ENCODE data around the gene AVPR2.

The AVPR2 gene

GRCh38 chrX:153947009-153947769 lies 42.7 kb downstream of the AVPR2 start:
- TF ChIP-seq CTCF (IDR thresholded peaks at IDR 0.05) = peak; percentile 76

DNA sequence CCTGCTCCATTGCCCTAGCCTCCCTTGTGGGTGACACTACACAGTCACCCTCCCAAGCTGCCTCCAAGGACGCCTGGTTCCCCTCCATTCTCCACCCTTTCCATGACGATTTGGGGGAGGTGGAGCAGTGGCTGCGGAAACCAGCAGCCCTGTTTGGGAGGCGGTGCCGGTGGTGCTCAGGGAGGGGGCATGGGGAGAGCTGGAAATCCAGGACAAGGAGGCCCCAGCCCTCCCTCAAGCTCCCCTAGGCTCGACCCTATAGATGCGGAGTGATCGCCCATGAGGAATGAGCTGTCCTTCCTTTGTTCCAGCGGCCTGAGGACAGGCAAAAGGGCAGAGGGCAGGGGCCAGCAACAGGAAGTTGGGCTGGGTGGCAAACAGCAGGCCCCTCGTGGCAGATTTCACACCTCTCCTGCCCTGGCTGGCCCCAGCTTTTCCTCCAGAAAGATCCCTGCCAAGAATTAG lies 43.6 kb downstream of the AVPR2 start:
- no peak for TF ChIP-seq CTCF (IDR thresholded peaks at IDR 0.05)

DNA sequence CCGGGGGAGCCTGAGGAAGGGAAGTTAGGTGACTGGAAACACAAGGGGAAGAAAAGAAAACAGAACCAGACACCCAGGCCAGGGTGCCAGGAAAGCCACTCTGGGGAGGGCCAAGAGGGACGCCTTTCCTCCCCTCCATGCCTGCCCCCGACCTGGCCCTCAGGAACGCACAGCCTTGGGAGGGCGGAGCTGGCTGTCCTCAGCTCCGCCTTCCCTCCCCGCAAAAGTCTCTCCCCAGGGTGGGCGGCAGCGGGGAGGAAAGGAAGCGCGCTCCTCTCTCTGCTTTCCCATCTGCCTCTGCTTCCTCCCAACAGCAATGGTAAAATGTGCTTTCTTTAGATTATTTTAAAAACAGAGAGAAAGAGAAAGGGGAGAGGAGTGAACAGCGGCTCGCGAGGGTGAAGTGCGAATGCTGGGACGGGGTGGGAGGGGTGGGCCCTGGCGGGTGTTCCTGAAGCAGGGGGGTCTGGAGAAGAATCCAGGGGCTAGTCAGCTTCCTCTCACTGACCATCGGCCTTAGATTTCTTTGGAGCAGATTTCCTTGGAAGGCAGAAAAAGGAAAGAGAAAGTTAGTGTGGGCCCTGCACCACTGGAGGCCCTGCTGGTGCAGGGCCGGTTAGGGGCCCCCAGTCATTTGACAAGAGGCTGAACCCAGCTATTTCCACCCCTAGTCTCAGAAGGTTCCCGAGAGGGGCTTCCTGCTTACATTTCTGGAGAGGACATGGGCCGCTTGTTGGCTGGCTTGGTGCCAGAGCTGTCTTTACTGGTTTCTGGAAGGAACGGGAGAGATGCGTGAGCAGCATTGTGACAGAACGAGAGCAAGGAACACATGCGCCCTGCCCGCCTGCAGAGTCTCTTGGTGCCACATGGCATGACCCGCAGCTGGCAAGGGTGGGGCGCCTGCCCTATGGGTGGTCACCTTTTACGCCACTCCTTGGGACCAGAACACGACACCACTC lies 44.7 kb downstream of the AVPR2 start:
- TF ChIP-seq CTCF (IDR thresholded peaks at IDR 0.05) = no peak

GRCh38 chrX:153950127-153950526 lies 45.7 kb downstream of the AVPR2 start:
- TF ChIP-seq CTCF (IDR thresholded peaks at IDR 0.05) = no peak

DNA sequence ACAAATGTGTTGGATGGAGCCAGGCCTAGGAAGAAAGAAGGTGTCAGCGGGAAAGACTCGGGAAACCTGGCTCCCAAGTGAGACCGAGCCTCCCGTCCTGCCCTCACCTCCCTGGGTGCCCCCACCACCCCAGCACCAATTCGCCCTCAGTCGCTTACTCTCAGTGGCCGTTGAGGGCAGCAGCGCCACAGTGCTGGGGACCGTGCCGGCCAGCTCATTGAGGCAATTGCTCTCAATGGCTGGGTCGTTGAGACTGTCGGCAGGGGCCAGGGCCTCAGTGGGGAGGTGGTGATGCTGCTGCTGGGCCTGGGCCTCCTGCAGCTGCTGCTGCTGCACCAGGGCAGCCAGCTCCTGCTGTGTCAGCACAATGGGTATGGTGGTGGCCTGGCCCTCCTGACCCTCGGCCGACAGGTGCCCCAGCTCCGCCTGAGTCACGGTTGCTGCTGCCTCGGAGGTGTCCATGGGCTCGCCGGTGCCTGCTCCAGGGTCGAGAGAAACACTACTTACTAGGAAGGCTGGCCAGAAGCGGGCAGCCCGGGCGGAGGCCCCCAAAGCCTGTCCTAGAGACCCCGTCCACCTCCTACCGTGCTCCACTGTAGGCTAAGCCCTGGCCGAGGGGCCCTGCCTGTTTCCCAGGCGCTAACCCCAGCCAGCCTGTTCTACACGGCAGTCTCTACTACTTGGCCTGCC lies 47.4 kb downstream of the AVPR2 start:
- no peak for TF ChIP-seq CTCF (IDR thresholded peaks at IDR 0.05)

DNA sequence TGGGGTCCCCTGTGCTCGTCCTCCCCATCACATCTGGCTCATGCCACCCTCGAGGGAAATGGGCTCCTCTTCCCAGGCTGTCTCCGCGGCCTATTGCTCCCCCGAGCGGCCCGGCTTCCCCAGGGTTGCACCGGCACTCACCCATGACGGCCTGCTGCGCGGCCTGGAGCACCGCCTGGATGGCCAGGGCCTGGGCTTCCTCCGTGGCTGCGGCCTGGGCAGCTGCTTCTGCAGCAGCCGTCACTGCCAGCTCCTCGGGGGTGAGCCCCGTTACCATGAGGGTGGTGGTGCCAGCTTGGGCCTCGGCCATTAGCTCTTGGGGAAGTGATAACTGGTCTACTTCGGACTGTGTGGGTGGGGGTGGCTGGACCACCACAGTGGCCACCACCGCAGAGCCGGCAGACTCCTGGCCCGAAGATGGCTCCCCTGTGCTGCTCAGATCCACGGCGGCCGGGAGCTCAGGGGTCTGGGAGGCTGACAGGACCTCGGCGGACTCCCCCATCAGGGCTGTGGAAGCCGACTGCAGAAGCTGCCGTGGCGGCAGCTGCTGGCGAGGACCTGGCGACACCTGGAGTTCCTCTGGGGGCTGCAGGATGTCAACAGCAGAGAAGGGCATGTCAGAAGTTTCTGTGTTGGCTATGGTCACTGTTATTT lies 48.0 kb downstream of the AVPR2 start:
- TF ChIP-seq CTCF (IDR thresholded peaks at IDR 0.05) = no peak

GRCh38 chrX:153953342-153953830 lies 48.9 kb downstream of the AVPR2 start:
- TF ChIP-seq CTCF (IDR thresholded peaks at IDR 0.05) = peak; percentile 84

Measured in LNCAP (cell line).